Skin epidermis (tissue), 12 donors: ENCODE results near the gene GYG2.
"Not testable (repeated sequence)": the region's sequence is repeated elsewhere in the genome, so short reads cannot be mapped to it uniquely, and the experiment has no call there.

ENCODE experiments used
- H3K27ac ChIP-seq, 21 experiments: fragments of 200-600 bp; sonication (generic) in 11 of 21; one replicate each; pipeline ENCODE4 v1.5.0; 2020; ENCODE audit warnings: mild to moderate bottlenecking in 3 of 21, inconsistent platforms in 2 of 21, moderate library complexity in 2 of 21
- H3K4me3 ChIP-seq, 7 experiments: fragments of 200-600 bp; sonication (generic) in 2 of 7; one replicate each; pipeline ENCODE4 v1.5.0; 2020; ENCODE audit warnings: inconsistent platforms in 2 of 7, mild to moderate bottlenecking in 2 of 7, moderate library complexity in 1 of 7

Gene GYG2

GRCh38 chrX:2859197-2859797 is 30.6 kb downstream of the GYG2 start:
- Histone ChIP-seq H3K4me3 (no peak overlapping the region), H3K27ac (no peak overlapping the region)

GRCh38 chrX:2862404-2862803 is 33.7 kb downstream of the GYG2 start:
- Histone ChIP-seq H3K4me3 (no peak overlapping the region), H3K27ac (no peak overlapping the region)

GRCh38 chrX:2863646-2864045 is 34.9 kb downstream of the GYG2 start:
- H3K4me3 ChIP-seq, result no peak overlapping the region
- H3K27ac ChIP-seq, result no peak overlapping the region

GRCh38 chrX:2867206-2867605 is 38.5 kb downstream of the GYG2 start:
- Histone ChIP-seq H3K4me3 (no peak overlapping the region), H3K27ac (no peak overlapping the region)

- no peak overlapping the region for H3K27ac ChIP-seq
- no peak overlapping the region for H3K4me3 ChIP-seq
Measured at GRCh38 chrX:2870650-2871049, 41.9 kb downstream of the GYG2 start.

GRCh38 chrX:2871831-2872230 is 43.1 kb downstream of the GYG2 start:
- no peak overlapping the region for H3K27ac ChIP-seq
- H3K4me3 ChIP-seq, result no peak overlapping the region

- no peak overlapping the region for H3K4me3 ChIP-seq
- H3K27ac ChIP-seq, result no peak overlapping the region
Measured at GRCh38 chrX:2872671-2873277, 44.0 kb downstream of the GYG2 start.

GRCh38 chrX:2874222-2875135 is 45.7 kb downstream of the GYG2 start:
- Histone ChIP-seq H3K27ac (no peak overlapping the region), H3K4me3 (no peak overlapping the region)

- H3K27ac ChIP-seq, result no peak overlapping the region
- no peak overlapping the region for H3K4me3 ChIP-seq
Measured at GRCh38 chrX:2875136-2875481, 46.4 kb downstream of the GYG2 start.

GRCh38 chrX:2875798-2876399 is 47.2 kb downstream of the GYG2 start:
- Histone ChIP-seq H3K27ac (no peak overlapping the region), H3K4me3 (no peak overlapping the region)

- no peak overlapping the region for H3K27ac ChIP-seq
- no peak overlapping the region for H3K4me3 ChIP-seq
Measured at GRCh38 chrX:2878563-2878962, 49.8 kb downstream of the GYG2 start.

GRCh38 chrX:2879670-2880069 is 50.9 kb downstream of the GYG2 start:
- Histone ChIP-seq H3K27ac (no peak overlapping the region), H3K4me3 (no peak overlapping the region)

GRCh38 chrX:2883770-2884169 is 55.0 kb downstream of the GYG2 start:
- no peak overlapping the region for H3K4me3 ChIP-seq
- H3K27ac ChIP-seq, result no peak overlapping the region

- Histone ChIP-seq H3K4me3 (no peak overlapping the region), H3K27ac (no peak overlapping the region)
Measured at GRCh38 chrX:2888309-2888708, 59.6 kb downstream of the GYG2 start.

GRCh38 chrX:2889045-2889605 is 60.4 kb downstream of the GYG2 start:
- peak overlapping the region in 1 of 21 experiments; percentile 59 for H3K27ac ChIP-seq

GRCh38 chrX:2889706-2890490 is 61.2 kb downstream of the GYG2 start:
- H3K4me3 ChIP-seq, result peak overlapping the region; percentile 15 to 35 (median 26)
- peak overlapping the region in 1 of 21 experiments; percentile 59 for H3K27ac ChIP-seq

More at GRCh38 chrX:2889045-2889605, 60.4 kb downstream of the GYG2 start:
- H3K4me3 ChIP-seq, result peak overlapping the region; percentile 15 to 35 (median 26)

GRCh38 chrX:2890536-2891460 is 62.1 kb downstream of the GYG2 start:
- not testable (repeated sequence) for H3K27ac ChIP-seq, H3K4me3 ChIP-seq

- no peak overlapping the region for H3K27ac ChIP-seq
- H3K4me3 ChIP-seq, result no peak overlapping the region
Measured at GRCh38 chrX:2892816-2893215, 64.1 kb downstream of the GYG2 start.
